GM18505 (cell line): ENCODE results near the gene MRPL14.

ENCODE experiments used
- ATAC-seq: cut with Tn5 transposase; IDR thresholded peaks from one replicate; pipeline ENCODE4 v1.9.1; 2021; ENCODE audit not compliant: unreplicated experiment
- POLR2A ChIP-seq: IDR thresholded peaks from 4 replicates; pipeline ENCODE4 v1.6.1; 2011; ENCODE audit warnings: borderline replicate concordance; ENCODE audit not compliant: insufficient read depth, insufficient read length; ENCODE audit errors: extremely low read depth

The MRPL14 gene

DNA sequence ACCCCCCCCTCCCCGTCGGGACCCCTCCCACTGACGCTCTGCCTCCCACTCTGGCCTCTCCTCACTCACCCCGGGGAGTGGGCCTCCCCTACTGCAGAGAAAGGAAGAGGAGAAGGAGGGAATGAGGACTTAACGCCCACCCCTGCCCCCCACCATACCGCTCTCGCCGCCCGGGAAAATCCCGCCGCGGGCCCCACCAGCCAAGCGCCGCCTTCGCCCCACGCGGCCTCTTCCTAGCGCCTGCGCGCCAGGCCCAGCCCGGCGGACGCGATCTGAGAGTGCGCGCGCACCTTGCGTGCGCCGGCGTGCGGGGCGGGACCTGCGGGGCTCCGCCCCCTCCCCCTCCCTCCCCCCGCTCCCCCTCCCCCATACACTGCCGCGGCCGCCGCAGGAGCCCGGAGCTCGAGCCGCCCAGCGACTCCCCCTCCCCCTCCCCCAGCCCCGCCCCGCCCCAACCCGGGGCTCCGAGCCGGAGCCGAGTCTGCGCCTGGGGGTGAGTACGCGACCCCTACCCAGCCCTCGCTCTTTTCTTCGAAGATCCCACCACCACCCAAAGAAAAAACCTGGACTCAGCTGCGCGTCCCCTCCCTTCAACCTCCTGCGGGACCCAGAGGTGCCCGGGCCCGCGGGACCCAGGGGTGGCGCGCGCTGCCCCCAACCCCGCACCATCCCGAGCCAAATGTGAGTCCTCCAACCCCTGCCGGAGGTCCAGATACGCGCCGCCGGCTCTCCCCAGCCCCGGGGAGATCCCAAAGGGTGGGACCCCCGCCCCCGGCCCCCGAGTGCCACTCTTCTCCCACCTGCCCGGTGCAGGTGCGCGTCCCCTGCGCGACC lies at the start of gene MRPL14, which contains the start of gene TMEM63B:
Gene MRPL14 (minus strand): TSS at position 267 of the 834 bp plus-strand sequence. CDS start 10,841 bp downstream, outside the sequence.
Gene TMEM63B (plus strand): TSS at position 369 of the 834 bp plus-strand sequence. CDS start 7,031 bp downstream, outside the sequence.
- peak; percentile 67 for ATAC-seq
- TF ChIP-seq POLR2A: peak; percentile 89

DNA sequence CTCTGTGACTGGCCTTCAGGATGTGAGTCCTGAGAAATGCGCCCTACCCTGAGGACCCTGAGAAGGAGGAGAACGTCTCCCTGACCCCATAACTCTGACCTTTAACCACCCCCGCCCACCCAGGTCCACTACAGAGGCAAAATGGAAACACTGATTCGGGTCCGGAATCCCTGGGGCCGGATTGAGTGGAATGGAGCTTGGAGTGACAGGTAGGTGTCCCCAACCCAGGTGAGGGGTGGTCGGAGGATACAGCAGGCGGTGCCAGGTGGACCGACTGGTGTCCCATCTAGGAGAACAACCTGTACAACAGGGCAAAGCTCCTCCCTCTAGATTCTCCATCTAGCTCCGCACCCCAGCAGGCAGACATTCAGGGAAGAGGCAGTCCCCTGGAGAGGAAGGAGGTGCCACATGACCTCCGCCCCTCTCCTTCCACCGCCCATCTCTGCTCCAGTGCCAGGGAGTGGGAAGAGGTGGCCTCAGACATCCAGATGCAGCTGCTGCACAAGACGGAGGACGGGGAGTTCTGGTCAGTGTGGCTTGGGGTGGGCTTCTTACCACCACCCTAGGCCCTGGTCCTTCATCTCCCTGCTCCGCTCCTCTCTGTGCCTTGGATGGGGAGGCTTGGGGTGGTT lies 49.0 kb upstream of the MRPL14 start:
- no peak for ATAC-seq
- TF ChIP-seq POLR2A: no peak

DNA sequence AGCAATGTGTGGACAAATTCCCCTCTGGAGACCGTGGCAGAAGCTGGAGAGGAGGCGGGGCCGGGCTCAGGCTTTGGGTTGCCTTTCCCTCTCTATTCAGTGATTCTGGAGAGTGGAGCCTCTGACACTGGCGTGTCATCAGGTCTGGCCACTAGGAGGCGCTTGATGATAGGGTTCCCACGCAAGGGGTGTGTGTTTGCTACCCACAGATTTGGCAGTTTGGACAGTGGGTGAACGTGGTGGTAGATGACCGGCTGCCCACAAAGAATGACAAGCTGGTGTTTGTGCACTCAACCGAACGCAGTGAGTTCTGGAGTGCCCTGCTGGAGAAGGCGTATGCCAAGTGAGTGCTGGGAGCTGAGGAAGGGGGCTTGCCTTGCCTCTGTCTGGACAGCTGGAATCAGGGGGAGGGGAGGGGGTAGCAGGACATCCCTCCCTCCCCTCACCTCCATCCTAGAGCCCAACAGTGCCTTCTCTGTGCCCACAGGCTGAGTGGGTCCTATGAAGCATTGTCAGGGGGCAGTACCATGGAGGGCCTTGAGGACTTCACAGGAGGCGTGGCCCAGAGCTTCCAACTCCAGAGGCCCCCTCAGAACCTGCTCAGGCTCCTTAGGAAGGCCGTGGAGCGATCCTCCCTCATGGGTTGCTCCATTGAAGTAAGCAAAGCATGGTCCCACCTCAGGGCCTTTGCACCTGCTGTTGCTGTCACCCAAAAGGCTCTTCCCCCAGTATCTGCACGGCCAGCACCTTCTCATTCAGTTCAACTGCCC lies 45.7 kb upstream of the MRPL14 start:
- TF ChIP-seq POLR2A: no peak
- ATAC-seq: no peak

DNA sequence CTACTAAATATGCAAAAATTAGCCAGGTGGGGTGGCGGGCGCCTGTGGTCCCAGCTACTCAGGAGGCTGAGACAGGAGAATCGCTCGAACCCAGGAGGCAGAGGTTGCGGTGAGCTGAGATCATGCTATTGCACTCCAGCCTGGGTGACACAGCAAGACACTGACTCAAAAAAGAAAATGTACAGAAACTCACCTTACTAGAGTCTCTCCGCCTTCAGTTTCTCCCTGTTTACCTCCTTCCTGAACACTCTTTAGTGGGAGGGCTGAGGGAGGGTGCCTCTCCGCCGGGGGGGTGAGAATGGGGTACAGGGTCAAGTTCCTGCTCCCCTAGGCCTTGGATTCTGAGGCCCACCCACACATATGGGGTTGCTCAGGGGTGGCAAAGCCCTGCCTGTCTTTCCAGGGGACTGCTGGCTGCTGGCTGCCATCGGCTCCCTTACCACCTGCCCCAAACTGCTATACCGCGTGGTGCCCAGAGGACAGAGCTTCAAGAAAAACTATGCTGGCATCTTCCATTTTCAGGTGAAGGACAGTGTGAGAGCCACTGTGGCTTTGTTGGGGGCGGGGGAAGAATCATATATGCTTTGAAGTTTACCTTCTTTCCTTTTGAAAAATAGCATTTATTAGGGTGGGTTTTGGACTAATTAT lies 44.8 kb upstream of the MRPL14 start:
- ATAC-seq: no peak
- no peak for TF ChIP-seq POLR2A

DNA sequence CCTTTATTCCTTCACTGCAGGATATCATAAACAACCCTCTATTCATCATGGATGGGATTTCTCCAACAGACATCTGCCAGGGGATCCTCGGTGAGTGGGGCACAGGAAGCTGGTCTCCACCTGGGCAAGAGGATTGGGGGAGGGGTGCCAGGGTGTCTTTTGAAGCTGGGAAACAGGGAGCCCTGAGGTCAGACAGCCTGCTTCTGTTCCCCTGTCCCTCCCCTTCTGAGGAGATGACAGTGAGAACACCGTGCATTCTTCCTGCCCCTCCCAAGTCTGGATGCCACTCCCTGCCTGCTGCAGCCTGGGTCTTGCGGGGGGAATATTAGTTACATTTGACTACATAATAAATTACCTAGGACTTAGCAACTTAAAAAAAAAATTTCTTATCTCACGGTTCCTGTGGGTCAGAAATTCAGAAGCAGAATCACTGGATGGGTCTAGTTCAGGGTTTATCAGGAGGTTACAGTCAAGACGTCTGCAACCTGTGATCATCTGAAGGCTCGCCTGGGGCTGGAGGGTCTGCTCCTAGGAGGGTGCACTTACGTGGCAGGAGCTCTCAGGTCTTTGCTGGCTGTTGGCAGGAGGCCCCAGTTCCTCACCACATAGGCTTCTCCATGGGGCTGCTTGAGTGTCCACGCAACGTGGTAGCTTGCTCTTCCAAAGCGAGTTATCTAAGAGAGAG lies 42.8 kb upstream of the MRPL14 start:
- no peak for ATAC-seq
- TF ChIP-seq POLR2A: no peak

DNA sequence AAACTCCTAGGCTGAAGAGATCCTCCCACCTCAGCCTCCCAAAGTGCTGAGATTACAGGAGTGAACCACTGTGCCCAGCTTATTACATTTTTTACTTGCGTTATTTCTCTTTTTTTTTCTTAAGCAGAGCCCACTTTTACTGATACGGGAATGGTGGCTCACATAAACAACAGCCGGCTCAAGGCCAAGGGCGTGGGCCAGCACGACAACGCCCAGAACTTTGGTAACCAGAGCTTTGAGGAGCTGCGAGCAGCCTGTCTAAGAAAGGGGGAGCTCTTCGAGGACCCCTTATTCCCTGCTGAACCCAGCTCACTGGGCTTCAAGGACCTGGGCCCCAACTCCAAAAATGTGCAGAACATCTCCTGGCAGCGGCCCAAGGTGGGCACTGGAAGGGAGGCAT lies 41.9 kb upstream of the MRPL14 start:
- no peak for ATAC-seq

DNA sequence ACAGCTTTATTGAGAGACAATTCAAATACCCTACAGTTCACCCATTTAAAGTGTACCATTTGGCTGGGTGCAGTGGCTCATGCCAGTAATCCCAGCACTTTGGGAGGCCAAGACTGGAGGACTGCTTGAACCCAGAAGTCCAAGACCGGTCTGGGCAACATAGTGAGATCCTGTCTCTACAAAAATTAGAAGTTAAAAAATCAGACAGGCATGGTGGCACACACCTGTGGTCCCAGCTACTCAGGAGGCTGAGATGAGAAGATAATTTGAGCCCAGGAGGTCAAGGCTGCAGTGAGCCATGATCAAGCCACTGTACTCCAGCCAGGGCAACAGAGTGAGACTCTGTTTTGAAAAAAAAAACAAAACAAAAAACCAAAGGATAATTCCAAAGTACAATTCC lies 40.3 kb upstream of the MRPL14 start:
- TF ChIP-seq POLR2A: no peak
- ATAC-seq: no peak

More for the DNA sequence above, 41.9 kb upstream of the MRPL14 start:
- no peak for TF ChIP-seq POLR2A

DNA sequence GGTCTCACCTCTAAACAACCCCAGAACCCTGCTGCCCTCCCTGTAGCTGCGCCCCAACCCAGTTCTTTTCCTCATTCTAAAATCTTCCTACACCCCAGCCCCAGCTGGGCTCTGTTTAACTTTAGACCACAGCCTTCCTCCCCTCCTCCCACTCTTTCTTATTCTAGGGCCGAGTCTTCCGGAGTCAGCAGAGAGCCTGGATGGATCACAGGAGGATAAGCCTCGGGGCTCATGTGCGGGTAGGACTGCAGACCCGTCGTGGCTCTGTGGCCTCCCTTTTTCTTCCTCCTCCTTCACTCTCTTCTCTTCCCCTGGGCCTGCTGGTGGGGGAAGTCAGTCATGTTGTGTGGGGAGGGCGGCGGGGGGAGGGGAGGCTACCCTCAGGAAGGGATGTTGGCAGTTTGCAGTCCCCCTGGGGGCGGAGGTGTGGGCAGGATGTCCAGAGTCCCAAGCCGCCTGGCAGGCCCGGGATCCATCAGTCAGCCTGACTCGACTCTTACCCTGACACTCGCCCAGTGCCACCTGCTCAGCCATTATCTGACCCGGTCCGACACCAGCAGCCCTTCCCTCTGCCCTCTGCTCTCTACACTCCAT lies 39.4 kb upstream of the MRPL14 start:
- ATAC-seq: no peak
- no peak for TF ChIP-seq POLR2A

DNA sequence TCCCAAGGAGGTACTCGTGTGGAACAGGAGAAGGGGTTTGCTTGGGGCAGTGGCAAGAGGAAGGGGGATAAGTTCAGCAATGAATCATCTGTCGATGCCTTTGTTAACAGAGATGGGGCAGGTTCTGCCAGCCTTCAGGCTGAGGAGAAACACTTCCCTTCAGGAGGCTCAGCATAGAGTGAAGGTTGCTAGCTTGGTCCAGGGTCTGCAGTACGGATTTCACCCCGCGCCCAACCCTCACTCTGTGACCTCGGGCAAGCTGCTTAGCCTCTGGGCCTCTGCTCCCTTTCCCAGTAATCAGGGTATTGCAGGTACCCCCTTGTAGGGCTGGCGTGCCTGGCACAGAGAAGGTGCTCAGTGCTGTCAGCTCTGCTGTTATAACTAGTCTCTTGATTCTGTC lies 38.9 kb upstream of the MRPL14 start:
- no peak for ATAC-seq
- TF ChIP-seq POLR2A: no peak

DNA sequence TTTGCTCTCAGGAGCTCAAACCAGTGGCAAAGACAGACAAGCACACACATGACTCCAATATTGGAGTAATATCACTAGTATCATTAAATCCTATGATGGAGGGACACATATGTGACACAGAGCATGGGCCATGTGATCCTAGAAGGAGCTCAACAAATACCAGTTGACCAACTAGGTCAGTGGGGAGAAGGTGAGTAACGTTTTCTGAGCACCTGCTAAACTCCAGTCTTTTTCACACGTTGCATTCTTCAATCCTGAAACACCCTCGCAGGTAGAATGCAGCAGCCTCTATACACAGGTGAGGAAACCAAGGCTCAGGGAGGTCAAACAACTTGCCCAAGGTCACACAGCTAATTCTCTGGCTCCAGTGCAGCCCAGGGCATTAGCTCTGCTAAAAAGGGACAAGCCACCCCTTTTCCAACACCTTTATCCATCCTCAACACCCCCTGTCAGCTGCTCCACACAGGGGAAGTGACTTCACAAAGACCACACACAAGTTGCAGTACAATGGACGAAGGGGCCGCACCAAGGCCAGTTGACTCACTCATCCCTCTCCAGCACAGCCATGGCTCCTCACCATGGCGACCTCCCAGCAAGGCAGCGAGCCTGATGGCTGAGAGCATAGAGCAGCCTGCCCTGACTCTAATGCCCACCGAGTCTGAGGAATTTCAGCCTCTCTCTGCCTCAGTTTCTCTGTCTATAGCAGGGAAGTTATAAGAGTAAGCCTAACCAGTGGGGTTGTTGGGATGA lies 35.8 kb upstream of the MRPL14 start:
- ATAC-seq: no peak
- TF ChIP-seq POLR2A: no peak

DNA sequence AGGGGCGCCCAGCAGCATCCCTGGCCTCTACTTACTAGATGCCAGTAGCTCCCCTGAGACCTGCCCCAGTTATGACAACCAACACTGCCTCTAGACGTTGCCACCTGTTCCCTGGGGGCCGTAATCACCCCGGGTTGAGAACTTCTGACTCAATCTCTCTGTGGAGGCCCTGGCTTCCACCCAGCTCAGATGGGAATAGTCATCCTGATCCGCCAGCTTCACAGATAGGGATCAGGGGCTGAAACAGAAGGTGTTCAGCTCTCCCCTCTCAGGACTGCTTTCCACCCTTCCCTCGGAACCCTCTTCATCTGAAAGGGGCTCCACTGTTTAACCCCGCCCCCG lies 34.7 kb upstream of the MRPL14 start:
- no peak for ATAC-seq
- no peak for TF ChIP-seq POLR2A
